GM23248 (cell line): ENCODE data around the gene ZNF57. TPM values are rescaled to one million over a fixed set of nuclear protein-coding genes. Genes with fewer than 3 reads are reported as not detected.

ENCODE experiments used
- DNase-seq: peaks from one replicate; pipeline ENCODE4 v3.0.0-alpha.2; 2015
- H2AFZ ChIP-seq: fragments of 200-600 bp; sonication (generic); 2 replicates; pipeline ENCODE4 v1.6.1; 2016; ENCODE audit warnings: antibody characterized with exemption
- H3F3A ChIP-seq: fragments of 200-600 bp; sonication (generic); 2 replicates; pipeline ENCODE4 v1.6.1; 2016; ENCODE audit warnings: mild to moderate bottlenecking, antibody characterized with exemption, mixed run types; ENCODE audit not compliant: insufficient read depth
- H3K27ac ChIP-seq: fragments of 200-600 bp; sonication (generic); 2 replicates; pipeline ENCODE4 v1.5.1; 2016; ENCODE audit warnings: mild to moderate bottlenecking
- H3K27me3 ChIP-seq: fragments of 200-600 bp; sonication (generic); replicated peaks from 2 replicates; pipeline ENCODE4 v1.6.1; 2016; ENCODE audit warnings: mild to moderate bottlenecking; ENCODE audit not compliant: insufficient read depth
- H3K36me3 ChIP-seq: fragments of 200-600 bp; sonication (generic); 2 replicates; pipeline ENCODE4 v1.6.1; 2016; ENCODE audit warnings: low read depth, mild to moderate bottlenecking
- H3K4me1 ChIP-seq: fragments of 200-600 bp; sonication (generic); 2 replicates; pipeline ENCODE4 v1.6.1; 2016; ENCODE audit warnings: mild to moderate bottlenecking; ENCODE audit not compliant: insufficient read depth
- H3K4me2 ChIP-seq: fragments of 200-600 bp; sonication (generic); one replicate; pipeline ENCODE4 v1.6.1; 2016; ENCODE audit warnings: mild to moderate bottlenecking; ENCODE audit not compliant: unreplicated experiment
- H3K4me3 ChIP-seq: fragments of 200-600 bp; sonication (generic); 2 replicates; pipeline ENCODE4 v1.5.1; 2016; ENCODE audit warnings: mild to moderate bottlenecking
- H3K79me2 ChIP-seq: fragments of 200-600 bp; sonication (generic); 2 replicates; pipeline ENCODE4 v1.6.1; 2016; ENCODE audit warnings: mild to moderate bottlenecking; ENCODE audit not compliant: insufficient read depth
- H3K9ac ChIP-seq: fragments of 200-600 bp; sonication (generic); 2 replicates; pipeline ENCODE4 v1.6.1; 2016; ENCODE audit warnings: mild to moderate bottlenecking
- H3K9me2 ChIP-seq: fragments of 200-600 bp; sonication (generic); 2 replicates; pipeline ENCODE4 v1.6.1; 2016; ENCODE audit warnings: mixed run types, mild to moderate bottlenecking, moderate library complexity; ENCODE audit not compliant: insufficient read depth
- H3K9me3 ChIP-seq: fragments of 200-600 bp; sonication (generic); one replicate; pipeline ENCODE4 v1.6.1; 2017; ENCODE audit warnings: low read depth
- H4K20me1 ChIP-seq: fragments of 200-600 bp; sonication (generic); 2 replicates; pipeline ENCODE4 v1.6.0; 2016; ENCODE audit not compliant: insufficient read depth
- EZH2 ChIP-seq: fragments of 200-600 bp; sonication (generic); IDR thresholded peaks from 2 replicates; pipeline ENCODE4 v1.6.1; 2018; ENCODE audit warnings: antibody characterized with exemption, mild to moderate bottlenecking; ENCODE audit not compliant: insufficient read depth, poor library complexity, severe bottlenecking
- EZH2phosphoT487 ChIP-seq: fragments of 200-600 bp; sonication (generic); IDR thresholded peaks from 2 replicates; pipeline ENCODE4 v1.6.1; 2018; ENCODE audit warnings: antibody characterized with exemption, moderate library complexity, mild to moderate bottlenecking, low read depth; ENCODE audit not compliant: insufficient read depth
- WGBS, 2 experiments: methylation state at CpG; one replicate each; pipeline ENCODE4 v1.1.6; 2015 to 2017; ENCODE audit warnings: low lambda C conversion rate in 2 of 2, low coverage in 1 of 2; ENCODE audit errors: missing lambda C conversion rate in 2 of 2; 5-methylcytosine and 5-hydroxymethylcytosine counted together
- in situ Hi-C: fragments of 300-500 bp; cut with MboI; formaldehyde crosslinking; loops from 2 replicates; pipeline ENCODE4 v1.15.0; 2020
- polyA plus RNA-seq: library from polyadenylated mRNA; unstranded; fragments of >200 nt; fragmentation: Nextera tagmentation; extraction: Ambion mirVana; gene quantifications from 2 replicates; pipeline ENCODE4 v1.2.1, GENCODE V29; 2016
- total RNA-seq: library from RNA; depleted of rRNA; stranded (reverse); fragments of >200 nt; shearing (Covaris generic); gene quantifications from 2 replicates; pipeline ENCODE4 v1.2.3, GENCODE V29; 2014

ZNF57 gene
- total and polyA plus RNA-seq, 2 experiments from 2014 or later = 1.7 to 1.9 TPM

- Histone ChIP-seq H3K9me3 (no peaks in the 10 kb centered on the region), H3K79me2 (no peaks in the 10 kb centered on the region), H3K9me2 (no peaks in the 10 kb centered on the region), H3K4me2 (no peak overlapping the region), H3K4me1 (no peaks in the 10 kb centered on the region), H2AFZ (no peak overlapping the region), H3K4me3 (no peak overlapping the region), H4K20me1 (no peaks in the 10 kb centered on the region), H3K36me3 (no peaks in the 10 kb centered on the region), H3K9ac (no peak overlapping the region), H3F3A (no peaks in the 10 kb centered on the region), H3K27ac (no peak overlapping the region), H3K27me3 (no peaks in the 10 kb centered on the region)
- 69 to 73% methylated on average over 32 of the region's 32 CpGs for WGBS, 2 experiments
- DNase-seq = no peak
- in situ Hi-C loops = no loop called here
- TF ChIP-seq EZH2phosphoT487 (no peak), EZH2 (no peak)
Observed at GRCh38 chr19:2877398-2878331, 23.1 kb upstream of the ZNF57 start.

GRCh38 chr19:2883686-2884439 is 16.9 kb upstream of the ZNF57 start:
- Histone ChIP-seq H3K4me1 (no peaks in the 10 kb centered on the region), H3K36me3 (no peaks in the 10 kb centered on the region), H3K27ac (no peak overlapping the region), H4K20me1 (no peaks in the 10 kb centered on the region), H3K27me3 (no peaks in the 10 kb centered on the region), H3K4me3 (peak overlapping the region; percentile 21; the same call in 1 of the 2 replicates), H3F3A (peaks cover 4% of the 10 kb centered on the region; the same call in 1 of the 2 replicates), H3K9ac (no peak overlapping the region), H3K9me3 (no peaks in the 10 kb centered on the region), H3K4me2 (no peak overlapping the region), H3K9me2 (no peaks in the 10 kb centered on the region), H2AFZ (peak overlapping the region; percentile 31; the same call in 1 of the 2 replicates), H3K79me2 (no peaks in the 10 kb centered on the region)
- TF ChIP-seq EZH2 (no peak), EZH2phosphoT487 (no peak)
- in situ Hi-C loops = no loop called here
- peak; percentile 48 for DNase-seq
- WGBS, 2 experiments = 25 to 29% methylated on average over 14 of the region's 14 CpGs

DNA sequence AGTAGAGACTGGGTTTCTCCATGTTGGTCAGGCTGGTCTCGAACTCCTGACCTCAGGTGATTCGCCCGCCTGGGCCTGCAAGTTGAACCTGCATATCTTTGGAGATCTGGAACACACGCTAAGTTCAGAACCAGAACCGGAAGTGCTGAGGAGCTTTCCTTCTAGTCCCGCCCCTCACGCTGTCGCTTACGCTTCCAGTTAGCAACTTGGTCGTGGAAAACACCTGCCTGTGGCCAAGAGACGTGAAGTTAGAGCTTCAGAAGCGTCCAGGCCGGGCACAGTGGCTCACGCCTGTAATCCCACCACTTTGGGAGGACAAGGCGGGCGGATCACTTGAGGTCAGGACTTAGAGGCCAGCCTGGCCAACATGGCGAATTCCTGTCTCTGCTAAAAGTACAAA is 15.0 kb upstream of the ZNF57 start:
- no peaks in the 10 kb centered on the region for H3K4me1 ChIP-seq
- peaks cover 4% of the 10 kb centered on the region; the same call in 1 of the 2 replicates for H3F3A ChIP-seq
- no peaks in the 10 kb centered on the region for H3K79me2 ChIP-seq
- no peak for DNase-seq
- no peak overlapping the region for H3K4me3 ChIP-seq
- no peaks in the 10 kb centered on the region for H3K9me2 ChIP-seq
- no peak for TF ChIP-seq EZH2
- TF ChIP-seq EZH2phosphoT487 = no peak
- H3K9me3 ChIP-seq = no peaks in the 10 kb centered on the region
- H2AFZ ChIP-seq = no peak overlapping the region
- no peak overlapping the region for H3K9ac ChIP-seq
- WGBS, 2 experiments = 71 to 72% methylated on average over 17 of the region's 17 CpGs
- no peaks in the 10 kb centered on the region for H3K36me3 ChIP-seq
- H4K20me1 ChIP-seq = no peaks in the 10 kb centered on the region
- H3K27ac ChIP-seq = no peak overlapping the region
- no peak overlapping the region for H3K4me2 ChIP-seq
- no peaks in the 10 kb centered on the region for H3K27me3 ChIP-seq
- in situ Hi-C loops = no loop called here

DNA sequence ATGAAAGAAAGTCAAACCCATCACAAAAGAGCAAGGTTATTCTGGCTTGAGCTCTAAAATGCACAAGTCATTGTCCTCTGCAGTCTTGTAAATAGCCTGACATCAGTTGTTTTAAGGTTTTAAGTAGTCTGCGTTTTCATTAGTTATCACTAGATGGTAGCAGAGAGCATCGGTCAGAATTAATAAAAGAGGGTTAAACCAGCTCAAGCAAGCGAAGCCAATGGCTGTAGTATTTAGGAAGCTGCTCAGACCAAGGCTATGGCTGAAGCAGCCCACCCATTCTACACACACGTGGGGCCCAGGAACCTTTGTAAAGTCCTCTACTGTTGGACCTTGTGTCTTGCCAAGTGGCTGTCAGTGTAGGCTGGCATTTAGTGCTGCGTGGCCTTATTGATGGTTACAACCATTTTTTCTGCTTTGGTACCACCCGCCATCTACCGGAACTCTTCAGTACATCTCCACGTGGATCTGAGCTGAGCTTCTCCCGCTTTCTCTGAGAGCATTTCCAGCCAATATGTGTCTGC is 13.3 kb upstream of the ZNF57 start:
- Histone ChIP-seq H3K36me3 (no peaks in the 10 kb centered on the region), H3K9ac (no peak overlapping the region), H2AFZ (peak overlapping the region; percentile 86), H4K20me1 (no peaks in the 10 kb centered on the region), H3K4me2 (peak overlapping the region; percentile 47), H3K4me1 (no peaks in the 10 kb centered on the region), H3K79me2 (no peaks in the 10 kb centered on the region), H3K27ac (no peak overlapping the region), H3K27me3 (no peaks in the 10 kb centered on the region), H3K4me3 (no peak overlapping the region), H3F3A (peaks cover 4% of the 10 kb centered on the region; the same call in 1 of the 2 replicates), H3K9me3 (no peaks in the 10 kb centered on the region), H3K9me2 (no peaks in the 10 kb centered on the region)
- in situ Hi-C loops = no loop called here
- TF ChIP-seq EZH2phosphoT487 = no peak
- TF ChIP-seq EZH2 = no peak
- 15 to 24% methylated on average over 9 of the region's 9 CpGs for WGBS, 2 experiments
- peak; percentile 80 for DNase-seq
